GM21515 (cell line): ENCODE measurements around the gene HOMER2.

Experiments
- ATAC-seq: cut with Tn5 transposase; IDR thresholded peaks from one replicate; pipeline ENCODE4 v1.9.1; 2021; ENCODE audit not compliant: unreplicated experiment

The HOMER2 gene

GRCh38 chr15:82933576-82933975, 18.9 kb downstream of the HOMER2 start:
- ATAC-seq, result no peak

GRCh38 chr15:82931221-82931620, 21.3 kb downstream of the HOMER2 start:
- ATAC-seq, result no peak

GRCh38 chr15:82930461-82930860, 22.1 kb downstream of the HOMER2 start:
- ATAC-seq, result no peak

GRCh38 chr15:82928711-82929110, 23.8 kb downstream of the HOMER2 start:
- no peak for ATAC-seq

- no peak for ATAC-seq
Measured at GRCh38 chr15:82923744-82924143, 28.8 kb downstream of the HOMER2 start.

GRCh38 chr15:82922737-82923136, 29.8 kb downstream of the HOMER2 start:
- no peak for ATAC-seq

- ATAC-seq, result no peak
Measured at GRCh38 chr15:82921939-82922338, 30.6 kb downstream of the HOMER2 start.

- no peak for ATAC-seq
Measured at GRCh38 chr15:82921242-82921641, 31.3 kb downstream of the HOMER2 start.

GRCh38 chr15:82919231-82919886, 33.2 kb downstream of the HOMER2 start:
- no peak for ATAC-seq

GRCh38 chr15:82918607-82919230, 33.8 kb downstream of the HOMER2 start:
- ATAC-seq, result no peak

GRCh38 chr15:82918162-82918561, 34.4 kb downstream of the HOMER2 start:
- no peak for ATAC-seq

- ATAC-seq, result no peak
Measured at GRCh38 chr15:82917249-82917648, 35.3 kb downstream of the HOMER2 start.

GRCh38 chr15:82916161-82916952, 36.2 kb downstream of the HOMER2 start:
- no peak for ATAC-seq

GRCh38 chr15:82914396-82914795, 38.1 kb downstream of the HOMER2 start:
- ATAC-seq, result no peak

GRCh38 chr15:82911458-82911857, 41.1 kb downstream of the HOMER2 start:
- no peak for ATAC-seq

- no peak for ATAC-seq
Measured at GRCh38 chr15:82910721-82911120, 41.8 kb downstream of the HOMER2 start.

- no peak for ATAC-seq
Measured at GRCh38 chr15:82909080-82909815, 43.3 kb downstream of the HOMER2 start.

- no peak for ATAC-seq
Measured at GRCh38 chr15:82907350-82907749, 45.2 kb downstream of the HOMER2 start.

GRCh38 chr15:82904574-82904973, 47.9 kb downstream of the HOMER2 start:
- no peak for ATAC-seq

- ATAC-seq, result no peak
Measured at GRCh38 chr15:82903511-82903910, 49.0 kb downstream of the HOMER2 start.

- no peak for ATAC-seq
Measured at GRCh38 chr15:82901114-82901805, 51.3 kb downstream of the HOMER2 start.
